GM21360 (cell line): Measurements from ENCODE around the gene SHMT1.
A peak's percentile ranks its signal among the peaks of the same experiment; 100 is the strongest.
"Not testable (repeated sequence)": the region's sequence is repeated elsewhere in the genome, so short reads cannot be mapped to it uniquely, and the experiment has no call there.

Source experiments
- ATAC-seq: cut with Tn5 transposase; IDR thresholded peaks from one replicate; pipeline ENCODE4 v1.9.1; 2021; ENCODE audit warnings: mild to moderate bottlenecking, moderate library complexity; ENCODE audit not compliant: unreplicated experiment

The SHMT1 gene

DNA sequence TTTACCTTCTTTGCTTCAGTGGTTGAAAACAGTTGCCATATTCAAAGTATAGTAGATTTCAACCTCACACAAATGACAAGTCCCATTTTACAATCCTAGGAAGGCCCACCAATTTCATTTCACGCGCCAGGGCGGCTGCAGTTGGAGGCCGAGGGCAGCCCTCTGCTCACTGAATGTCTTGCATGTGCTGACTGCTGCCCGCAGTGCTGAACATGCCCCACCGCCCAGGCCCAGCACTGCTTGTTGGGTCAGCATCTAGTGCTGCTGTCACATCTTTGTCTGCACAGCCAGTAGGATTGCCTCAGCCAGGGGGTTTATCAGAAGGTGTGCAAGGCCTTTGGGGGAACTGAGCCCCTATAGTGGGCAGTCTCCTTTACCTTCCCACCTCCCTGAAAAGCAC, 36.8 kb downstream of the SHMT1 start:
- ATAC-seq: no peak

DNA sequence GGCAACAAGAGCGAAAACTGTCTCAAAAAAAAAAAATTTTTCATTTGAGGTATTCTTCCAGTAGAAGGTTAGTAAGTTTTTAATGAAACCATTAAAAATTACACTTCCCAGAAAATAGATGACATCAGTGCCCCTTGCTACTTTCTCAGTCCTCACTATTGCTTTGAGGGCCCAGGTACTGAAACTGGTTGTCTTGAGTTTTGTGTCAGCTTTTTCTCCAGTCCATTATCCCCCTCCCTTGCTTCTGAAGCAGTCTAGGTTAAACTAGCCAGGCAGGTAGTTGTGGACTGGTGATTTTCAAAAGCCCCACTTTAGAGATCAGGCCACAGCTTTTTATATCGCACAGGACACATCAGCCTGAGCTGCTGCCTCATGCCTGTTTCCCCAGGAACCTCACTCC, 37.3 kb downstream of the SHMT1 start:
- ATAC-seq: no peak

DNA sequence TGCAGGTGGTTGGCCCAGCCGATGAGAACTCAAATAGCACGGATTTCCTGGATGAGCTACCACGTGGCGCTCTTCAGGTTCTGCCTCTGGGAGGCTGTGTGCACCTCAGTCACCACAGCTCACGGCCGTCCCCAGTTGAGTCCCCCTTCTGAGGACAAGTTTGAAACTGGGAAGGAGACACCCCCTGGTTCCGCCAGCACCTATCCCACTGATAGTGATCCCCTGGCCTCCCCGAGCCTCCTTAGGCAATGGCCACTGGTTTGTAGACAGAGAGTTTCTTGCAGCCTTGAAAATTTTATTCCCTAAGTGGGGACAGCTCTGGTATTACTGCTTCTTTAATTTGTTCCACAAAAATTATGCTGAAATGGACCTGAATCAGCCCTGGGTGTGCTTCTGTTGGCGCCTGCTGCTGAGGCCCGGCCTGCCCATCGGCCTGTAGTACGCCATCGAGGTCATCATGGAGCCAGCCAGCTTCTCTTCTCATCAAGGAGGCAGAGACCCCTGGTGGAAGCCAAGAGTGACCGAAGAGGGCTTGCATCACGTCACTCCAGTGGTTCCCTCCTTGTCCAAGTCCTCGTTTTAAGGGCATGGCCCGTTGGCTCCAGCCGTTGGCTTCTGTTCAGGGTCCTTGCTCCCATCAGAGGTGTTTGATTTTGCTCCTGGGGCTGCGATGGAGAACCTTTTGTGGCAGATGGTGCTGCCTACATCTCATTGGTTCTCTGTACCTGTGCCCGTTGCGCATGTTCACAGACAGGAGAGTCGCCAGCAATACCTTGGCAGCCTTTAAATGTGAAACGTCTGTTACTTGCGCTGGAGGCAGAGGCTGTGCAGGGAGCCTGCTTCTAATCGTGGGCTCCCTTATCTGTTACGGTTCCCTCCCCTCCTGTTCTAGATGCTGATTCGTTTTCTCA, 39.0 kb downstream of the SHMT1 start:
- no peak for ATAC-seq

DNA sequence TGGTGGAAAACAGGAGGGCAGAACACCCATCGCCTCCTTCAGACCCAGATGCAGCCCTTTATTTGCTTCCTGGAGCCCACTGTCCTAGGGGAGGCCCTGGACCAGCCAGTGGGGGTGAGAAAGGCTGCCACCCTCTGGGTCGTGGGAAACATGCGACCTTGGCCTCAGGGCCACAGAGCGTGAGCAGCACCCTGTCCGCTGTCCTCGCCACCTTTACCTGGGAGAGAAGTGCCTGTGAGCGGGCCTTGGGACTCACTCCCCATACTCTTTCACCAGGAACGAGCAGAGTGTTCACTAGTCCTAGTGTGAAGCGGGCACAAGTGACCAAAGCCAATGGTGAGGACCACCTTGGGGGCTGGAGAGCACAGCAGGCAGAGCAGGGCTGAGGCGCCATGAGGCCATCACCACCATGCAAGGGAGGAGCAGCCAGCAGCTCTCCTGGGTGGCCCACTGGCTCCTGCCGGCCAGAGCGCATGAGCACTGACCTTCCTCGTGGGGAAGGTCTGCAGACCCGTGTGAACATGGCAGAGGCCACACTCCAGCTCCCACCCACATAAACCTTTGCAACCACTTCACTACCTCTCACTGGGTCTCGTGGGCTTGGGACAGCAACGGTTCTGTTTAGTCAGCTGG, 39.7 kb downstream of the SHMT1 start:
- ATAC-seq: no peak

DNA sequence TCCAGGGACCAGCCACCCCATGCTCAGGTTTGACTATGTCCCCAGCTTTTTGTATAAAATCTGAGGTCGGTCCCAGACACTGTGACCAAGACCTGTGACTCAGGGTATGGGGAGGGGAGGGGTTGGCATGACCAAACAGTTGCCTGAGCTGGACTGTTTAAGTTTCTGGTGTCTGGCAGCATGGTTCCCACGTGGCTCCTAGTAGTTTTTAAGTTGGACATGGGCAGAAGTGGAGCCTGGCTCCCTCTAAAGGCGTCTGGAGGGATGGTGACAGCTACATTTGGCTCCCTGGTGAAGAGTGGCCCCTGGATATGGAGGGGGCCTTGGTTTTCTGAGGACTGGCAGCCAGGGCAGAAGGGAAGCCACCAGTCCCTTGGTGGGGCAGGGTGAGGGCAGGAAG, 40.3 kb downstream of the SHMT1 start:
- ATAC-seq: no peak

DNA sequence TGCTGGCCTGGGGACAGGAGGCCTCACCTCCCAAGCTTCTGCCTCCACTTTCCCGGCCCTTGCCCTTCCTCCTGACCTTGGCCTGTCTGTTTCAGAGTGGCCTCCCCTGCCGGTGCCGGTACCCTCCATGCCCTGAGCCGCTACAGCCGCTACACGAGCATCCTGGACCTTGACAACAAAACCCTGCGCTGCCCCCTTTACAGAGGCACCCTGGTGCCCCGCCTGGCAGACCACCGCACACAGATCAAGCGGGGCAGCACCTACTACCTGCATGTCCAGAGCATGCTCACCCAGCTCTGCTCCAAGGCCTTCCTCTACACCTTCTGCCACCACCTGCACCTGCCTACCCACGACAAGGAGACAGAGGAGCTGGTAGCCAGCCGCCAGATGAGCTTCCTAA, 40.8 kb downstream of the SHMT1 start:
- ATAC-seq: no peak

DNA sequence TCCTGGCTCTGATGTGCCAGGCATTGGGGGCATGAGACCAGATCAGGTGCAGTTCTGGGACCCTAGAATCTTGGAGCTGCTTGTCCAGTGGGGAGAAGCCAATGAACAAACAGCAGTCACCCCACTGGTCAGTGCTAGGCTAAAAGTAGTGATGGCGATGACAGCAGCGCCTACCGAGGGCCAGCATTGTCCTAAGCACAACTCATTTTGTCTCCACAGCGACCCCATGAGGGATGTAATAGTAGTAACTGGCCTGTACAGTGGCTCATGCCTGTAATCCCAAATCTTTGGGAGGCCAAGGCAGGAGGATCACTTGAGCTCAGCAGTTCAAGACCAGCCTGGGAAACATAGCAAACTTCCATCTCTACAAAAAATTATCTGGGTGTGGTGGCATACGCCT, 42.0 kb downstream of the SHMT1 start:
- no peak for ATAC-seq

DNA sequence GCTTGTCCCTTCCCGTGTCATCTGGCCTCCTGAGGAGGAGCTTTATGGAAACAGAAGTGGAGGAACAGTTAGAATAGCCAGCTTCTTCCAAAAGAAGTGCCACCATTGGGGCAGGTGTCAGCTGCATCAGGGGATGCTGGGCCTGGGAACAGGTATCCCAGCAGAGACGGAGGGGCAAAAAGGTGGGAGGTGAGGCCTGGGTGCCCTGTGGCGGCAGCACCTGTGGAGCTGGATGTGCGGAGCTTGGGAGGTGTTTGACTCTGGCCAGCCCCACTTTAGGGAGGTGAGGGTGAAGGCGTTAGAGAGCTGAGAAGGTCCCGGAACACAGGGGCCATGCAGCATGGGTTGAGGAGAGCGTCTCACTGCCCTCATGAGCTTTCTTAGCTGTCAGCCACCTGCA, 43.0 kb downstream of the SHMT1 start:
- ATAC-seq: no peak

DNA sequence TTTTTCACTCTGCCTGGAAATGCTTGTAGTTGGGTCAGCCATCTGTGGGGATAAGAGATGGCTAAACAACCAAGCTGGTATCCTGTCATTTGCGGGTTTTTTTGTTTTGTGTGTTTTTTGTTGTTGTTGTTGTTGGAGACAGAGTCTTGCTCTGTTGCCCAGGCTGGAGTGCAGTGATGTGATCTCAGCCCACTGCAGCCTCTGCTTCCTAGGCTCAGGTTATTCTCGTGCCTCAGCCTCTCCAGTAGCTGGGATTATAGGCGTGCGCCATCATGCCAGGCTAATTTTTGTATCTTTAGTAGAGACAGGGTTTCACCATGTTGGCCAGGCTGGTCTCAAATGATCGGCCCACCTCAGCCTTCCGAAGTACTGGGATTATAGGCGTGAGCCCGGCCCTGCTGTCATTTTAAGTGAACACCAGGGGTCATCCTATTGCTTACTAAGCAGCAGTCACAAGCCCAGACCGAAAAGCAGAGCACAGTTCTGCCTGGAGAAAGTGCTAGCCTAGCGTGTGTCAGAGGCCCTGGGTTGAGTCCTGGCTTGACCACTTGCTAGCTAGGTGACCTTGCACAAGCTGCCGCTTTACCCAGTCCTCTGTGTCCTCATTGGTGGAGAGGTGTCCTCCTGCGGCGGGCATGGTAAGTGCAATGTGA, 43.6 kb downstream of the SHMT1 start:
- no peak for ATAC-seq

DNA sequence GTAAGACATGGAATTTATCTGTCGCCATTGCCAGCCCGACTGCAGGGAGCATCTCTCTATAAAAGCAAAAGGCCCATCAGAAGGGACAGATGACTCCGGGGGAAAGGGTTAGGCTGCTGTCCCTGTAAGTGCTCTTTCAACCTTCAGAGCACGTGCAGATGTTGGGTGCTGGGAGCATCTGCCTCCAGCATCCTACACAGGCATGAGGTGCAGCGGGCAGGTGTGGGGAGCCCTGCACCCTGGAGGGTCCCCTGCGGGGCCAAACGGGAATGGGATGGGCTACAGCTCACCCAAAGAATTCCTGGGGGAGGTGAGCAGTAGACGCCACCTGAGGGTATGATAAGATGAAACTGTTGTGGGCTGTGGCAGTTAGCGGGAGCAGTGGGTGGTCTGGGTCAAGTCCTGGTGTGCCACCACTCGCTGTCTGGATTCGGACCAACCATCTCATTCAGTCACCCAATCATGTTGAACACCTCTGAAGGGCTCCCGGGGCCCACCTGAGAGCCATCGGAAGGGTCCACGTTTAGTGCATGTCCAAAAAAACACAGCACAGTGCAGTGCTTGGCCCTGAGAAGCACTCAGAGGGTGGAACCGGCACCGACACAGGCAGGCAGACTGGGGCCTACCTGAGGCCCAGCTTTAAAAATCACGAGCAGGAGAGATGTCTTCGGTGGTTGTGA, 44.4 kb downstream of the SHMT1 start:
- ATAC-seq: no peak

DNA sequence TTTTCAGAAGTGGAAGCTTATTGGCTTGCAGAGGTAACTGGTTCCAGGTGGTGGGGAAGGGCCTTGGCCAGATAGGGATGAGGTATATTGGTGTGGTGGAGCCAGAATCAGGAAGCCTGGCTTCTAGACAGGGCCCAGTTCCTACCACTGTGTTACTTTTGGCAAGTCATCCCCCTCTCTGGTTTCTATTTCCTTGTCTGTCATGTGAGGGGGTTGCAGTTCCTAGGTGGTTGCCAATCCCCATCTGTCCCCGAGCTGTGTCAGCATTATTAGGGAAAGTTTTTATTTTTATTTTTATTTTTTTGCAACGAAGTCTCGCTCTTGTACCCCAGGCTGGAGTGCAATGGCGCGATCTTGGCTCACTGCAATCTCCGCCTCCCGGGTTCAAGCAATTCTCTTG, 45.2 kb downstream of the SHMT1 start:
- no peak for ATAC-seq

DNA sequence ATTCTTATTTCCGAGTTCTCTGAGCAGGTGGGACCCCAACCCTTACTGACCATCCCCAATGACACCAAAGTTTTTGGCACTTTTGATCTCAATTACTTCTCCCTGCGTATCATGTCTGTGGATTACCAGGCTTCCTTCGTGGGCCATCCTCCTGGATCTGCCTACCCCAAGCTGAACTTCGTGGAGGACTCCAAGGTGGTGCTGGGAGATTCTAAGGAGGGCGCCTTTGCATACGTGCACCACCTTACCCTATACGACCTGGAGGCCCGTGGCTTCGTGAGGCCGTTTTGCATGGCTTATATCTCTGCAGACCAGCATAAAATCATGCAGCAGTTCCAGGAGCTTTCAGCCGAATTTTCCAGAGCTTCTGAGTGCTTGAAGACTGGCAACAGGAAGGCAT, 47.4 kb downstream of the SHMT1 start:
- no peak for ATAC-seq

DNA sequence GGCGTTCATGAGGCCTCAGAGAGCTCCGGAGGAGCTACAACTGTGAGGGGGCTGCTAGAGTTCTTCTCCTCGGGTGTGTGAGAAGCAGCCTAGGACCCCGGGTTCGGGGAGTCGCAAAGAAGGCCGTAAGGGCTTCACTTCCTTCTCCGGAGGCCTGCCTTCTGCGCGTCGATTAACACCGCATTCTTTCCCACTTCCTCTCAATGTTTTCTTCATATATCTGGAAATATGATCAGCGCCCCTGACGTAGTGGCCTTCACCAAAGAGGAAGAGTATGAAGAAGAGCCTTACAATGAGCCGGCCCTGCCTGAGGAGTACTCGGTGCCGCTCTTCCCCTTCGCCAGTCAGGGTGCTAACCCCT, 47.8 kb downstream of the SHMT1 start:
- peak; percentile 13 for ATAC-seq

DNA sequence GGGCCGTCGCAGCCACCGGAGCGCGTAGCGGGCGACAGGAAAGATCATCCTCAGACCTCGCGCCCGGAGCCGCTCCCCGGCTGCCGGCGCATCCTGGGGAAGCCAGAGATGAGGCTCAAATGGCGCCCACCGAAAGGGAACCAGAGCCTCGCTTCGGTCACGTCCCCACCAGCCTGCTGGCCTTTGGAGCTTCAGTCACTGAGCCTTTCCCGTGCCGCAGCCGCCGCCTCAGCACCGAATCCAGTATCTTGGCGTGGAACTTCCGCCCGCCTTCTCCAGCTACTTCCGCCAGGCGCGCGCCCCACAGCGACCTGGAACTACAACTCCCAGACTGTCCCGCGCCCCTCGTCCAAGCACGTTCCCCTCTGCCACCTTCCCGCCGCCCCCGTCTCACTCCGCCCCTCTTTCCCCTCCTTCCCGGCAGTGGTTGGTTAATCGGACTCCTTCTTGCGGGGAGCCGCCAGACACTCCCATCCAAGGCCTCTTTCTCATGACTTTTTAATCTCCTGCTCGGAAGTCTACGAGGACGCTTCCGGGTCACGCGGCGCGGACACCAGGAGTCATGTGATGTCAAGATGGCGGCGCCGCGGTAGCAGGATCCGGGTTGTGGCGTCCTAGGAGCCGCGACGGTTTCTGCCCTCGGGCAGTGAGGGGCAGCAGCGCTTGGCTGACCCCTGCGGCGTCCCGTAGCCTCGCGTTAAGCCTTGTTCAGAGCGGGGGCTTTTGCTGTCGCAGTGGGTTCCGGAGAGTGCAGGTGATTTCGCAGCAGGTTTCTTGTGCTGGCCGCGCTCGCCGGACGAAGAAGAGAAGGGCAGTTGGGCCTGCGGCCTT, 48.4 kb downstream of the SHMT1 start, which contains the start of the genes SMCR8 and TOP3A:
Gene SMCR8 (plus strand): TSS at position 563 of the 831 bp plus-strand sequence. CDS start 497 bp downstream, outside the sequence.
Gene TOP3A (minus strand): TSS at position 264 of the 831 bp plus-strand sequence. CDS start 216 bp downstream, at position 48.
- ATAC-seq: peak; percentile 66

DNA sequence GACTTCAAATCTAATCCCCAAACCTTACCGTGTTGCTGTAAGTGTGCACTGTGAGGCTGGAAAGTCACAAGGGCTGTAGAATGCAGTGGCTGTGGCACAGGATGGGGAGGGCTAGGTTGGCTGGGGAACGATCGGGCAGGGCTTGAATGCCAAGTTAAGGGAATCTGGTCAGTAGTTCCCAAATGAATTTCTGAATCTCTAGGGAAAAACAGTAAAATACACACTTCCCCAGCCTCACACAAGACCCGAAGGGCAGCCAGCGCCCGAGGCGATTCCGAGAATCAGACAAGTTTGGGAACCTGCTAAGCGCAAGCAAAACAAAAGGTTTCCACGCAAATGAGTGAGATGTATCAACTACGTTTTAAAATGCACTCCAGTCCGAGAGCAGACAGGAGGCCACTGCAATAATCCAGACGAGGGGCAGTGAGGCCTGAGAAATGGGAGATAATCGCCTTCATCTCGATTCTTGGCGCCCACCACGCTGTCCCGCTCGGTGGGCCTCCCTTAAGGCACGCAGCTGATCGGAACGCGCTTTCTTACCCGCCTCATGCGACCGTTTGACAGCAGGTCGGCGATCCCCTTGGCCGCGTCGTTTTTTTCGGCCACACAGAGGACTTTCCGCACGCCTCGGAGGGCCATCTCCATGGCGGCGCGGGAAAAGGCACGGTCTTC, 49.2 kb downstream of the SHMT1 start:
- peak; percentile 10 for ATAC-seq

DNA sequence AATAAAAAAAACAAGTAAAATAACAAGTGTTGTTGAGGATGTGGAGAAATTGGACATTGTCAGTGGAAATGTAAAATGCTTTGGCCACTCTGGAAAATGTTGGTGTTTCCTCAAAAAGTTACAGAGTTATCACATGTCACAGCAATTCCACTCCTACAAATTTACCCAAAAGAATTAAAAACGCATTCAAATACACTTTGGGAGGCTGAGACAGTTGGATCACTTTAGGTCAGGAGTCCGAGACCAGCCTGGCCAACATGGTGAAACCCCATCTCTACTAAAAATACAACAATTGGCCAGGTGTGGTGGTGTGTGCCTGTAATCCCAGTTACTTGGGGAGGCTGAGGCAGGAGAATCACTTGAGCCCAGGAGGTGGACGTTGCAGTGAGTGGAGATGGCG, 54.1 kb downstream of the SHMT1 start:
- no peak for ATAC-seq

DNA sequence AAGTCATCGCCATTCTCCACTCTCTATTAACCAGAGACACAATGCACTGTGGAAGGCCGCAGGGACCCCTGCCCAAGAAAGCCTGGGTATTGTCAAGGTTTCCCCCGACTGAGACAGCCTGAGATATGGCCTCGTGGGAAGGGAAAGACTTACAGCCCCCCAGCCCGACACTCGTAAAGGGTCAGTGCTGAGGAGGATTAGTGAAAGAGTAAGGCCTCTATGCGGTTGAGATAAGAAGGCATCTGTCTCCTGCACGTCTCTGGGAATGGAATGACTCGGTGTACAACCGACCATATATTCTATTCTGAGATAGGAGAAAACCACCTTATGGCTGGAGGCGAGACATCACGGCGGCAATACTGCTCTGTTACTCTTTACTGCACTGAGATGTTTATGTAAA, 60.1 kb downstream of the SHMT1 start:
- ATAC-seq: not testable (repeated sequence)

DNA sequence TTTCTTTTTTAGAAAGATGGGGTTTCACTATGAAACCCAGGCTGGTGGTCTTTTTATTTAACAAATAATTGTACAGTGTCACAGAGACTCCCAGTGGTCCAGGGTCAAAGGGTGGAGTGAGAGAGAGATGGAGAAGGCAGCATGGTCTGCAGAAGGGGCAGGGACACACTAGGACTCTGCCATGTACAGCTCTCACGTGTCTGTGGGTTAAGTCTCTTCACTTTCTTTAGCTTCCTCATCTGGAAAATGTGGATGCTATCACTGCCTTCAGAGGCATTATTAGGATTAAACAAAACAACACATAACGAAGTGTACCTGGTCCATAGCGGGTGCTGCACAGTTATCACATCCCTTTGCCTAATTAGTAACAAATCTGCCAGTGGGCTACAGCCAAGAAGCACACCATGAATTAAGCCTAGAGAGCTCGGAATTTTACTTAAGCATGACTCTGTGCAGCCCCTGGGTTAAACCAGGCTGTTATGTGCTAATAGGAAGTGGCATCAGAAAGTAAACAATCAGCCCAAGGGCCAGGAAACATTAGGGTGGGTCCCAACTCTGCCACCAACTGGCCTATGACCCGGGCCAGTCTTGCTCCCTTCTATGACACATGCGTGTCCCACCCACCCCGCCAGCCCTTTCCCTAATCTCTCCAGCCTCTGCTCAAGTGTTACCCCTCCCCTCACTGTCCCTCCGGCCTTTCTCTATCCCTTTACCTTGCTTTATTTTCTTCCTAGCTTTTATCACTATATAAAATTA, 62.4 kb downstream of the SHMT1 start:
- ATAC-seq: no peak

DNA sequence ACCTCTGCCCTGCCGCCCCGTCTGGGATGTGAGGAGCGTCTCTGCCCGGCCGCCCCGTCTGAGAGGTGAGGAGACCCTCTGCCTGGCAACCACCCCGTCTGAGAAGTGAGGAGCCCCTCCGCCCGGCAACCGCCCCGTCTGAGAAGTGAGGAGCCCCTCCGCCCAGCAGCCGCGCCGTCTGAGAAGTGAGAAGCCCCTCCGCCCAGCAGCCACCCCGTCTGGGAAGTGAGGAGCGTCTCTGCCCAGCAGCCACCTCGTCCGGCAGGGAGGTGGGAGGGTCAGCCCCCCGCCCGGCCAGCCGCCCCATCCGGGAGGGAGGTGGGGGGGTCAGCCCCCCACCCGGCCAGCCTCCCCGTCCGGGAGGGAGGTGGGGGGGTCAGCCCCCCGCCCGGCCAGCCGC, 65.3 kb downstream of the SHMT1 start:
- not testable (repeated sequence) for ATAC-seq
